GM23338 (cell line): Measurements from ENCODE around the gene MTA1. TPM values are rescaled to one million over a fixed set of nuclear protein-coding genes. Genes with fewer than 3 reads are reported as not detected.
A peak's percentile ranks its signal among the peaks of the same experiment; 100 is the strongest.

Source experiments
- ATAC-seq: fragments of 200-7000 bp; cut with Tn5 transposase; 3 replicates; pipeline ENCODE4 v1.9.1; 2020
- DNase-seq: peaks from one replicate; pipeline ENCODE4 v3.0.0-alpha.2; 2015; ENCODE audit warnings: low spot score
- H2AFZ ChIP-seq: fragments of 200-600 bp; sonication (generic); 2 replicates; pipeline ENCODE4 v1.8.0; 2016; ENCODE audit warnings: antibody characterized with exemption, mild to moderate bottlenecking, moderate library complexity
- H3F3A ChIP-seq: fragments of 200-600 bp; sonication (generic); replicated peaks from 2 replicates; pipeline ENCODE4 v1.8.0; 2017; ENCODE audit warnings: antibody characterized with exemption, mixed run types, low read depth
- H3K27ac ChIP-seq: fragments of 200-600 bp; sonication (generic); 2 replicates; pipeline ENCODE4 v1.6.1; 2016; ENCODE audit warnings: low read depth
- H3K27me3 ChIP-seq: fragments of 200-600 bp; sonication (generic); 2 replicates; pipeline ENCODE4 v1.8.0; 2016; ENCODE audit warnings: mild to moderate bottlenecking, mixed run types, moderate library complexity; ENCODE audit not compliant: insufficient read depth
- H3K36me3 ChIP-seq: fragments of 200-600 bp; sonication (generic); 2 replicates; pipeline ENCODE4 v1.8.0; 2016; ENCODE audit warnings: mild to moderate bottlenecking; ENCODE audit not compliant: insufficient read depth
- H3K4me1 ChIP-seq: fragments of 200-600 bp; sonication (generic); 2 replicates; pipeline ENCODE4 v1.8.0; 2016; ENCODE audit warnings: mild to moderate bottlenecking, moderate library complexity; ENCODE audit not compliant: insufficient read depth
- H3K4me2 ChIP-seq: fragments of 200-600 bp; sonication (generic); 2 replicates; pipeline ENCODE4 v1.7.1; 2017; ENCODE audit warnings: mixed run types
- H3K4me3 ChIP-seq: fragments of 200-600 bp; sonication (generic); 2 replicates; pipeline ENCODE4 v1.6.1; 2016; ENCODE audit warnings: mixed run types
- H3K79me2 ChIP-seq: fragments of 200-600 bp; sonication (generic); replicated peaks from 2 replicates; pipeline ENCODE4 v1.8.0; 2017; ENCODE audit warnings: mild to moderate bottlenecking; ENCODE audit not compliant: insufficient read depth
- H3K9me2 ChIP-seq: fragments of 200-600 bp; sonication (generic); 2 replicates; pipeline ENCODE4 v1.8.0; 2017; ENCODE audit not compliant: insufficient read depth
- H4K20me1 ChIP-seq: fragments of 200-600 bp; sonication (generic); replicated peaks from 2 replicates; pipeline ENCODE4 v1.8.0; 2017; ENCODE audit warnings: mild to moderate bottlenecking; ENCODE audit not compliant: insufficient read depth
- H3K27ac Mint-ChIP-seq: 2 replicates; pipeline ENCODE4 v1.8.0; 2020; ENCODE audit warnings: inconsistent platforms, mild to moderate bottlenecking, moderate library complexity, mixed read lengths
- H3K27me3 Mint-ChIP-seq: 3 replicates; pipeline ENCODE4 v1.8.0; 2022; ENCODE audit warnings: low read depth, mild to moderate bottlenecking, moderate library complexity, mixed read lengths, inconsistent platforms; ENCODE audit not compliant: insufficient read depth, poor library complexity
- H3K36me3 Mint-ChIP-seq: 3 replicates; pipeline ENCODE4 v1.8.0; 2021; ENCODE audit warnings: low read depth, mild to moderate bottlenecking, inconsistent platforms, moderate library complexity, mixed read lengths
- H3K4me1 Mint-ChIP-seq: 3 replicates; pipeline ENCODE4 v1.8.0; 2020; ENCODE audit warnings: mild to moderate bottlenecking, inconsistent platforms, mixed read lengths
- H3K4me3 Mint-ChIP-seq: 3 replicates; pipeline ENCODE4 v1.8.0; 2021; ENCODE audit warnings: moderate library complexity, mild to moderate bottlenecking, inconsistent platforms, mixed read lengths
- H3K9me3 Mint-ChIP-seq: 3 replicates; pipeline ENCODE4 v1.8.0; 2020; ENCODE audit warnings: moderate library complexity, mild to moderate bottlenecking, inconsistent platforms, mixed read lengths
- CREB1 ChIP-seq: fragments of 250-450 bp; sonication (Bioruptor Pico); IDR thresholded peaks from 2 replicates; pipeline ENCODE4 v1.5.0; 2020; ENCODE audit warnings: low read depth, mild to moderate bottlenecking, moderate library complexity
- EZH2 ChIP-seq: fragments of 200-600 bp; sonication (generic); IDR thresholded peaks from one replicate; pipeline ENCODE4 v1.8.0; 2017; ENCODE audit warnings: antibody characterized with exemption, mild to moderate bottlenecking, low read depth; ENCODE audit not compliant: unreplicated experiment
- EZH2phosphoT487 ChIP-seq: fragments of 200-600 bp; sonication (generic); IDR thresholded peaks from one replicate; pipeline ENCODE4 v1.8.1; 2018; ENCODE audit warnings: antibody characterized with exemption; ENCODE audit not compliant: unreplicated experiment
- JUNB ChIP-seq: IDR thresholded peaks from one replicate; pipeline ENCODE4 v1.6.1; 2016; ENCODE audit warnings: antibody characterized with exemption; ENCODE audit not compliant: unreplicated experiment
- NANOG ChIP-seq: IDR thresholded peaks from 2 replicates; pipeline ENCODE4 v1.6.1; 2016; ENCODE audit warnings: antibody characterized with exemption, borderline replicate concordance
- POLR2AphosphoS5 ChIP-seq: IDR thresholded peaks from 2 replicates; pipeline ENCODE4 v1.6.1; 2016; ENCODE audit warnings: antibody characterized with exemption, low read depth
- STAT1 ChIP-seq: IDR thresholded peaks from one replicate; pipeline ENCODE4 v1.6.1; 2016; ENCODE audit warnings: antibody characterized with exemption; ENCODE audit not compliant: unreplicated experiment
- ZNF114 ChIP-seq: fragments of 250-450 bp; sonication (Bioruptor Pico); IDR thresholded peaks from 2 replicates; pipeline ENCODE4 v1.5.0; 2020; ENCODE audit warnings: mild to moderate bottlenecking, moderate library complexity
- ZNF331 ChIP-seq: fragments of 250-450 bp; sonication (Bioruptor Pico); IDR thresholded peaks from 2 replicates; pipeline ENCODE4 v1.5.0; 2020; ENCODE audit warnings: low read depth, mild to moderate bottlenecking, moderate library complexity
- polyA plus RNA-seq: library from polyadenylated mRNA; unstranded; fragments of >200 nt; fragmentation: Nextera tagmentation; extraction: Ambion mirVana; gene quantifications from 2 replicates; pipeline ENCODE4 v1.2.1, GENCODE V29; 2016
- total RNA-seq: library from RNA; depleted of rRNA; stranded (reverse); fragments of >200 nt; shearing (Covaris generic); gene quantifications from 2 replicates; pipeline ENCODE4 v1.2.3, GENCODE V29; 2014
- TF ChIP-seq, protein P1 (sequence below): fragments of 250-450 bp; sonication (Bioruptor Pico); IDR thresholded peaks from 2 replicates; pipeline ENCODE4 v1.5.0; 2020; ENCODE audit warnings: mild to moderate bottlenecking, moderate library complexity
- TF ChIP-seq, protein P2 (sequence below): IDR thresholded peaks from 2 replicates; pipeline ENCODE4 v1.6.1; 2016; ENCODE audit warnings: antibody characterized with exemption
- TF ChIP-seq, protein P3 (sequence below): IDR thresholded peaks from one replicate; pipeline ENCODE4 v1.6.1; 2018; ENCODE audit warnings: antibody characterized with exemption; ENCODE audit not compliant: unreplicated experiment
- TF ChIP-seq, protein P4 (sequence below), 2 experiments: fragments of 200-600 bp in 1 of 2; sonication (generic) in 1 of 2; conservative IDR thresholded peaks; 2 replicates each; pipeline versions ENCODE4 v1.5.1 to v1.6.1; 2016 to 2017; ENCODE audit warnings: antibody characterized with exemption in 2 of 2, low read depth in 2 of 2, mild to moderate bottlenecking in 2 of 2, moderate library complexity in 1 of 2

Gene MTA1
- total and polyA plus RNA-seq, 2 experiments from 2014 or later: 53.3 to 126 TPM

DNA sequence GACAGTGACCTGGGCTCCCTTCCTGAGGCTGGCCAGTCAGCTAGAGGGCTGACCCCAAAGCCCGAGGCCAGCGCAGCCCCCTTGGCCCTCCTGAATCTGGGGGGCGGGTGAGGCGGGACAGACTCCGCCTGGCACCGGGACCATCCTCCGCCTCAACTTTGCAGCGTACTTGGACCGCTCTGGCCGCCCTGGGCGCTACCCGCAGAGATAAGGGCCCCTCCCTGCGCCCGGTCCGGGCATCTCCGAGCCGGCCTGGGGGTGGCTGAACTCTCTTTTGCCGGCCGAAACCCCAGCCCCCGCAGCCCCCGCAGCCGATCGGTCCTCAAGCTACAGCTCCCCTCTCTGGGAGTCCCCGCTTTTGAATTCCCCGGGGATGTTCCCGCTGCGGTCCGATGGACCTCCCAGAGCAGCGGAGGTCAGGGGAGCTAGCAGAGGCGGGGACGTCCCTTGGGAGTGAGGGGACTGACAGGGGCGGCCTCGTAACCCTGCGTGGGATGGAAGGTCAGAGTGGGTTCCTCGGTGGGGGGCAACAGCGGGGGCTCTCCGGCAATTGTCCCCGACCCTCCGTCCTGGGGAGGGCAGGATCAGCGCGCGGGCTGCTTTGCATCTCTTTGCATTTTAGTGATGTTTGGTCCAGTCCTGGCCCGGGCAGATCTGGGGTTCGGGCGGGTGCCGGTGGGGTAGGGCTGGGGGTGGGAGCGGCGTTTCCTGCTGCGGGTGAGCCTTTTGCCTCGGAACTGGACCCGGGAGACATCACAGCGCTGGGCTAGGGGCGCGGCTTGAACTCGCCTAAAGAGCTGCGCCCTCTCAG, 66.7 kb downstream of the MTA1 start, which contains the start of gene CRIP1:
Gene CRIP1, plus strand, starts transcription at position 724 of the 811 bp plus-strand sequence. CDS start 374 bp downstream, outside the sequence.
- Histone ChIP-seq H3K9me2 (no peaks in the 10 kb centered on the region), H3K4me3 (peak within 1 kb of the TSS; percentile 61), H3K36me3 (no peaks in the 10 kb centered on the region), H4K20me1 (no peaks in the 10 kb centered on the region), H3K27me3 (peaks cover 82% of the 10 kb centered on the region), H3K79me2 (no peaks in the 10 kb centered on the region), H3K4me2 (peak within 1 kb of the TSS; percentile 83), H3K27ac (no peak within 1 kb of the TSS), H2AFZ (peak within 1 kb of the TSS; percentile 76), H3F3A (no peaks in the 10 kb centered on the region), H3K4me1 (peaks cover 7% of the 10 kb centered on the region; the same call in 1 of the 2 replicates)
- TF ChIP-seq STAT1: no peak
- no peak for TF ChIP-seq JUNB
- TF ChIP-seq ZNF114 (CRISPR knock-in tag): no peak
- no peak for TF ChIP-seq EZH2phosphoT487
- TF ChIP-seq POLR2AphosphoS5: no peak
- no peak for TF ChIP-seq CREB1 (CRISPR knock-in tag)
- TF ChIP-seq, protein P1, sequence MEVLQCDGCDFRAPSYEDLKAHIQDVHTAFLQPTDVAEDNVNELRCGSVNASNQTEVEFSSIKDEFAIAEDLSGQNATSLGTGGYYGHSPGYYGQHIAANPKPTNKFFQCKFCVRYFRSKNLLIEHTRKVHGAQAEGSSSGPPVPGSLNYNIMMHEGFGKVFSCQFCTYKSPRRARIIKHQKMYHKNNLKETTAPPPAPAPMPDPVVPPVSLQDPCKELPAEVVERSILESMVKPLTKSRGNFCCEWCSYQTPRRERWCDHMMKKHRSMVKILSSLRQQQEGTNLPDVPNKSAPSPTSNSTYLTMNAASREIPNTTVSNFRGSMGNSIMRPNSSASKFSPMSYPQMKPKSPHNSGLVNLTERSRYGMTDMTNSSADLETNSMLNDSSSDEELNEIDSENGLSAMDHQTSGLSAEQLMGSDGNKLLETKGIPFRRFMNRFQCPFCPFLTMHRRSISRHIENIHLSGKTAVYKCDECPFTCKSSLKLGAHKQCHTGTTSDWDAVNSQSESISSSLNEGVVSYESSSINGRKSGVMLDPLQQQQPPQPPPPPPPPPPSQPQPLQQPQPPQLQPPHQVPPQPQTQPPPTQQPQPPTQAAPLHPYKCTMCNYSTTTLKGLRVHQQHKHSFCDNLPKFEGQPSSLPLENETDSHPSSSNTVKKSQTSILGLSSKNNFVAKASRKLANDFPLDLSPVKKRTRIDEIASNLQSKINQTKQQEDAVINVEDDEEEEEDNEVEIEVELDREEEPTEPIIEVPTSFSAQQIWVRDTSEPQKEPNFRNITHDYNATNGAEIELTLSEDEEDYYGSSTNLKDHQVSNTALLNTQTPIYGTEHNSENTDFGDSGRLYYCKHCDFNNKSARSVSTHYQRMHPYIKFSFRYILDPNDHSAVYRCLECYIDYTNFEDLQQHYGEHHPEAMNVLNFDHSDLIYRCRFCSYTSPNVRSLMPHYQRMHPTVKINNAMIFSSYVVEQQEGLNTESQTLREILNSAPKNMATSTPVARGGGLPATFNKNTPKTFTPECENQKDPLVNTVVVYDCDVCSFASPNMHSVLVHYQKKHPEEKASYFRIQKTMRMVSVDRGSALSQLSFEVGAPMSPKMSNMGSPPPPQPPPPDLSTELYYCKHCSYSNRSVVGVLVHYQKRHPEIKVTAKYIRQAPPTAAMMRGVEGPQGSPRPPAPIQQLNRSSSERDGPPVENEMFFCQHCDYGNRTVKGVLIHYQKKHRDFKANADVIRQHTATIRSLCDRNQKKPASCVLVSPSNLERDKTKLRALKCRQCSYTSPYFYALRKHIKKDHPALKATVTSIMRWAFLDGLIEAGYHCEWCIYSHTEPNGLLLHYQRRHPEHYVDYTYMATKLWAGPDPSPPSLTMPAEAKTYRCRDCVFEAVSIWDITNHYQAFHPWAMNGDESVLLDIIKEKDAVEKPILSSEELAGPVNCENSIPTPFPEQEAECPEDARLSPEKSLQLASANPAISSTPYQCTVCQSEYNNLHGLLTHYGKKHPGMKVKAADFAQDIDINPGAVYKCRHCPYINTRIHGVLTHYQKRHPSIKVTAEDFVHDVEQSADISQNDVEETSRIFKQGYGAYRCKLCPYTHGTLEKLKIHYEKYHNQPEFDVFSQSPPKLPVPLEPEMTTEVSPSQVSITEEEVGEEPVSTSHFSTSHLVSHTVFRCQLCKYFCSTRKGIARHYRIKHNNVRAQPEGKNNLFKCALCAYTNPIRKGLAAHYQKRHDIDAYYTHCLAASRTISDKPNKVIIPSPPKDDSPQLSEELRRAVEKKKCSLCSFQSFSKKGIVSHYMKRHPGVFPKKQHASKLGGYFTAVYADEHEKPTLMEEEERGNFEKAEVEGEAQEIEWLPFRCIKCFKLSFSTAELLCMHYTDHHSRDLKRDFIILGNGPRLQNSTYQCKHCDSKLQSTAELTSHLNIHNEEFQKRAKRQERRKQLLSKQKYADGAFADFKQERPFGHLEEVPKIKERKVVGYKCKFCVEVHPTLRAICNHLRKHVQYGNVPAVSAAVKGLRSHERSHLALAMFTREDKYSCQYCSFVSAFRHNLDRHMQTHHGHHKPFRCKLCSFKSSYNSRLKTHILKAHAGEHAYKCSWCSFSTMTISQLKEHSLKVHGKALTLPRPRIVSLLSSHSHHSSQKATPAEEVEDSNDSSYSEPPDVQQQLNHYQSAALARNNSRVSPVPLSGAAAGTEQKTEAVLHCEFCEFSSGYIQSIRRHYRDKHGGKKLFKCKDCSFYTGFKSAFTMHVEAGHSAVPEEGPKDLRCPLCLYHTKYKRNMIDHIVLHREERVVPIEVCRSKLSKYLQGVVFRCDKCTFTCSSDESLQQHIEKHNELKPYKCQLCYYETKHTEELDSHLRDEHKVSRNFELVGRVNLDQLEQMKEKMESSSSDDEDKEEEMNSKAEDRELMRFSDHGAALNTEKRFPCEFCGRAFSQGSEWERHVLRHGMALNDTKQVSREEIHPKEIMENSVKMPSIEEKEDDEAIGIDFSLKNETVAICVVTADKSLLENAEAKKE (CRISPR knock-in tag): no peak
- no peak for TF ChIP-seq ZNF331 (CRISPR knock-in tag)
- TF ChIP-seq EZH2: no peak
- TF ChIP-seq NANOG: no peak
- TF ChIP-seq, protein P2, sequence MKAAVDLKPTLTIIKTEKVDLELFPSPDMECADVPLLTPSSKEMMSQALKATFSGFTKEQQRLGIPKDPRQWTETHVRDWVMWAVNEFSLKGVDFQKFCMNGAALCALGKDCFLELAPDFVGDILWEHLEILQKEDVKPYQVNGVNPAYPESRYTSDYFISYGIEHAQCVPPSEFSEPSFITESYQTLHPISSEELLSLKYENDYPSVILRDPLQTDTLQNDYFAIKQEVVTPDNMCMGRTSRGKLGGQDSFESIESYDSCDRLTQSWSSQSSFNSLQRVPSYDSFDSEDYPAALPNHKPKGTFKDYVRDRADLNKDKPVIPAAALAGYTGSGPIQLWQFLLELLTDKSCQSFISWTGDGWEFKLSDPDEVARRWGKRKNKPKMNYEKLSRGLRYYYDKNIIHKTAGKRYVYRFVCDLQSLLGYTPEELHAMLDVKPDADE: no peak
- TF ChIP-seq, protein P3, sequence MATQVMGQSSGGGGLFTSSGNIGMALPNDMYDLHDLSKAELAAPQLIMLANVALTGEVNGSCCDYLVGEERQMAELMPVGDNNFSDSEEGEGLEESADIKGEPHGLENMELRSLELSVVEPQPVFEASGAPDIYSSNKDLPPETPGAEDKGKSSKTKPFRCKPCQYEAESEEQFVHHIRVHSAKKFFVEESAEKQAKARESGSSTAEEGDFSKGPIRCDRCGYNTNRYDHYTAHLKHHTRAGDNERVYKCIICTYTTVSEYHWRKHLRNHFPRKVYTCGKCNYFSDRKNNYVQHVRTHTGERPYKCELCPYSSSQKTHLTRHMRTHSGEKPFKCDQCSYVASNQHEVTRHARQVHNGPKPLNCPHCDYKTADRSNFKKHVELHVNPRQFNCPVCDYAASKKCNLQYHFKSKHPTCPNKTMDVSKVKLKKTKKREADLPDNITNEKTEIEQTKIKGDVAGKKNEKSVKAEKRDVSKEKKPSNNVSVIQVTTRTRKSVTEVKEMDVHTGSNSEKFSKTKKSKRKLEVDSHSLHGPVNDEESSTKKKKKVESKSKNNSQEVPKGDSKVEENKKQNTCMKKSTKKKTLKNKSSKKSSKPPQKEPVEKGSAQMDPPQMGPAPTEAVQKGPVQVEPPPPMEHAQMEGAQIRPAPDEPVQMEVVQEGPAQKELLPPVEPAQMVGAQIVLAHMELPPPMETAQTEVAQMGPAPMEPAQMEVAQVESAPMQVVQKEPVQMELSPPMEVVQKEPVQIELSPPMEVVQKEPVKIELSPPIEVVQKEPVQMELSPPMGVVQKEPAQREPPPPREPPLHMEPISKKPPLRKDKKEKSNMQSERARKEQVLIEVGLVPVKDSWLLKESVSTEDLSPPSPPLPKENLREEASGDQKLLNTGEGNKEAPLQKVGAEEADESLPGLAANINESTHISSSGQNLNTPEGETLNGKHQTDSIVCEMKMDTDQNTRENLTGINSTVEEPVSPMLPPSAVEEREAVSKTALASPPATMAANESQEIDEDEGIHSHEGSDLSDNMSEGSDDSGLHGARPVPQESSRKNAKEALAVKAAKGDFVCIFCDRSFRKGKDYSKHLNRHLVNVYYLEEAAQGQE: no peak
- TF ChIP-seq, protein P4, sequence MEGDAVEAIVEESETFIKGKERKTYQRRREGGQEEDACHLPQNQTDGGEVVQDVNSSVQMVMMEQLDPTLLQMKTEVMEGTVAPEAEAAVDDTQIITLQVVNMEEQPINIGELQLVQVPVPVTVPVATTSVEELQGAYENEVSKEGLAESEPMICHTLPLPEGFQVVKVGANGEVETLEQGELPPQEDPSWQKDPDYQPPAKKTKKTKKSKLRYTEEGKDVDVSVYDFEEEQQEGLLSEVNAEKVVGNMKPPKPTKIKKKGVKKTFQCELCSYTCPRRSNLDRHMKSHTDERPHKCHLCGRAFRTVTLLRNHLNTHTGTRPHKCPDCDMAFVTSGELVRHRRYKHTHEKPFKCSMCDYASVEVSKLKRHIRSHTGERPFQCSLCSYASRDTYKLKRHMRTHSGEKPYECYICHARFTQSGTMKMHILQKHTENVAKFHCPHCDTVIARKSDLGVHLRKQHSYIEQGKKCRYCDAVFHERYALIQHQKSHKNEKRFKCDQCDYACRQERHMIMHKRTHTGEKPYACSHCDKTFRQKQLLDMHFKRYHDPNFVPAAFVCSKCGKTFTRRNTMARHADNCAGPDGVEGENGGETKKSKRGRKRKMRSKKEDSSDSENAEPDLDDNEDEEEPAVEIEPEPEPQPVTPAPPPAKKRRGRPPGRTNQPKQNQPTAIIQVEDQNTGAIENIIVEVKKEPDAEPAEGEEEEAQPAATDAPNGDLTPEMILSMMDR (conservative IDR thresholded peaks at IDR 0.05; ENCODE audit: low read depth in 2 of 2): no peak
- Mint-ChIP-seq H3K36me3 (no peaks in the 10 kb centered on the region), H3K4me1 (peaks cover 16% of the 10 kb centered on the region; the same call in 2 of the 3 replicates), H3K4me3 (peak within 1 kb of the TSS; percentile 61), H3K27ac (no peak within 1 kb of the TSS), H3K27me3 (peaks cover 64% of the 10 kb centered on the region), H3K9me3 (peaks cover 3% of the 10 kb centered on the region; the same call in 1 of the 3 replicates)
- ATAC-seq: no peak
- DNase-seq: no peak
